GM12878 (cell line): ENCODE data around the gene DIP2B.

Experiments
- ETV6 ChIP-seq, 2 experiments: fragments of 450-650 bp in 1 of 2; IDR thresholded peaks in 1 of 2; conservative IDR thresholded peaks in 1 of 2; 2 replicates each; pipeline ENCODE4 v1.6.1; 2014; ENCODE audit warnings: antibody characterized with exemption in 1 of 2, borderline replicate concordance in 1 of 2, low read depth in 1 of 2, mild to moderate bottlenecking in 1 of 2, moderate library complexity in 1 of 2
- FOXM1 ChIP-seq: IDR thresholded peaks from 2 replicates; pipeline ENCODE4 v1.6.1; 2012; ENCODE audit warnings: low read depth, mild to moderate bottlenecking, inconsistent platforms, low read length, moderate library complexity
- KDM1A ChIP-seq: fragments of 200-600 bp; sonication (generic); IDR thresholded peaks from 2 replicates; pipeline ENCODE4 v1.6.1; 2016; ENCODE audit warnings: borderline replicate concordance
- REST ChIP-seq: IDR thresholded peaks from 2 replicates; pipeline ENCODE4 v1.6.1; 2012; ENCODE audit warnings: mild to moderate bottlenecking, low read depth, low read length
- ZSCAN29 ChIP-seq: fragments of 450-650 bp; IDR thresholded peaks from 2 replicates; pipeline ENCODE4 v1.6.1; 2017; ENCODE audit warnings: mild to moderate bottlenecking, moderate library complexity

GRCh38 chr12:50727466-50727865 lies 222.7 kb downstream of the DIP2B start:
- no peak for TF ChIP-seq ETV6 (conservative IDR thresholded peaks at IDR 0.05 in 1 of 2, IDR thresholded peaks at IDR 0.05 in 1 of 2; ENCODE audit: borderline replicate concordance in 1 of 2, low read depth in 1 of 2)
- TF ChIP-seq FOXM1 = no peak
- no peak for TF ChIP-seq REST
- no peak for TF ChIP-seq ZSCAN29
- no peak for TF ChIP-seq KDM1A
